RPMI7951 (cell line): Measurements from ENCODE around the gene CARS1. TPM values are rescaled to one million over a fixed set of nuclear protein-coding genes. Genes with fewer than 3 reads are reported as not detected.
A peak's percentile ranks its signal among the peaks of the same experiment; 100 is the strongest.
"Not testable (repeated sequence)": the region's sequence is repeated elsewhere in the genome, so short reads cannot be mapped to it uniquely, and the experiment has no call there.

Experiments
- DNase-seq: peaks from one replicate; pipeline ENCODE4 v3.0.0-alpha.2; 2012; ENCODE audit warnings: low read depth
- total RNA-seq: library from RNA; depleted of rRNA; stranded (reverse); fragments of >200 nt; shearing (Covaris generic); gene quantifications from 2 replicates; pipeline ENCODE4 v1.2.3, GENCODE V29; 2014

The CARS1 gene
- total RNA-seq, 1 experiment from 2014 or later = 50.8 TPM

DNA sequence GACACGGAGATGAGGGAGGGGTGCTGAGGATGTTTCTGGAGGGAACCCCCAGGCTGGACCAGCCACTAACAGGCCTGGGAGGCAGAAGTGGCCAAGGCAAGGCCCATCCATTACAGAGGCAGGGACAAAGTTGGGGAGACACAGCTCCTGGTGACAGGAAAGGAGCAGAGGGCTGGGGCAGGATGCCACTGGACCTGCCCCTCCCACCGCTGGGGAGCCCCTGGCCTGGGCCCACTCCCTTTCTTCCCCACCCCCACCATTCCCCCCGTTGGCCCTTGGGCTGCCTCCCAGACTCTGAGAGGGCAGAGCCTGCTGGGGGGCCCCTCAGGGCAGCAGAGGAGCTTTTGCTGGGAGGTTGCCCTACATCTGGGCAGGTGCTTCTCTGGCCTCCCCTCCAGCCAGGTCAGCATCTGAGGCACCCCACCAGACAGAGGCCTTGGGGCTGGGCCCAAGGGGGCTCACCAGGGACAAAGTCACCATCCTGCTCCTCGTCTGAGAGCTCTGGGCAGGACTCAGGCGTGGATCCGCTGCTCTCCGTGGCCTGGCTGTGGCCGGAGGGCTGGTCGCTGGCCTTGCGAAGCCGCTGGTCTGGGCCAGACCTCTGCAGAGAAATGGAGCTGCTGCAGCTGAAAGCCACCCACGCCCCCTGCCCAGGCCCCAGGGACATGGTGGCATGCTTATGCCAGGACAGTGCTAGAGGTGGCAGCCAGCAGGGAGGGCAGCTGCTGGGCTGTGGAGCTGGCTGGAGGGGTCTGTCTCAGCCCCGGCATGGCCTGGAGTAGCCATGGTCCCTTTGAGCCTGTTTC, 33.1 kb upstream of the CARS1 start:
- no peak for DNase-seq

DNA sequence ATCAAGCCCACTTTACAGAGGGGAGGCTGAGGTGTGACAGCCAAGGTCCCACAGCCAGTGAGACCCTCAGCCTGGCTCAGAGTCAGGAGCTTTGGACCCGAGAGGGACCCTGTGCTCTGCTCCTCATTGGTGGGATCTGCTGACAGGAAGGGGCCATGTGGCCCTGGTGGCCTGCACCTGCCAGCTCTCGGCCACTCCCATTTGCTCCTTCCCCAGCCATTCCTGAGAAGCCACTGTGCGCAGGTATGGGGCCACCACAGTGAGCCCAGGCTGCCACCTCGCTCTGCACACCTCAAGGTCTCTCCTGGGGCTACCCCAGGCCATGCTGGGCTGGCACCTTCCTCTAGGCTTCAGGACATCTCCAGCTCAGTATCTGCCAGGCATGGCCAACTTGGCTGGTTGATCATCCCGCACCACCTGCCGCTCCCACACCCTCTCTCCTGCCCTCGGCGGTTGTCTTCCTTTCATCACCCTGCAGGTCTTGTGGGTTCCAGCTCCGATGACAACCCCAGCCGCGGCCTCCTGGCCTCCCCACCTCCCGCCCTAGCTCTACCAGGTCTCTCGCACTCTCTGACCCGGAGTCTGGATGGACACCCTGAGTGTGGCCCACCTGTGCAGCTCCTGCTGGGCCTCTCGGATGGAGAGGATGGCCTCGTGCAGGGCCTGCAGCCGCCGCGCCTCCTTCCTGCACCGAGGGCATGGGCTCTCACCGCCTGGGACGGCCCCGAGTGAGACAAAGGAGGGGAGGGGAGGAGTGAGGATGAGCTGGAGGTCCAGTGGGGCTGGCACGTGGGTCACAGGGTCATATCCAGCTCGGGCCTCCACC, 32.2 kb upstream of the CARS1 start:
- no peak for DNase-seq

DNA sequence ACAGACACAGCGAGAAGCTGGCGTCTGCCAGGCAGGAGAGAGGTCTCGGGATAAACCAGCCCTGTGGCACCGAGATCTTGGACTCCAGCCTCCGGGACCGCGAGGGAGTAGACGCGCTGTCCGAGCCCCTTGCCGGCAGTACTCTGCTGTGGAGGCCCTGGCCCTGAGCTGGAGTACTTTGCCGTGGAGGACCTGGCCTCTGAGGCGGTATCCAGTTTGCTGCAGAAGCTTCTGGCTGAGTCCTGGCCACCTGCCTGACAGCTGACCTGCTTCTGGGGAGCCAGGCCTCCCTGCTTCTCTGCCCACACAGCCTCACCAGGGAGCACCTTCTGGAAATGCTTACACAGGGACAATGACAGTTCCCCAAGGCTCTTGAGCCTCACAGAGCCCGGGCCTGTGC, 31.6 kb upstream of the CARS1 start:
- DNase-seq = peak; percentile 19

DNA sequence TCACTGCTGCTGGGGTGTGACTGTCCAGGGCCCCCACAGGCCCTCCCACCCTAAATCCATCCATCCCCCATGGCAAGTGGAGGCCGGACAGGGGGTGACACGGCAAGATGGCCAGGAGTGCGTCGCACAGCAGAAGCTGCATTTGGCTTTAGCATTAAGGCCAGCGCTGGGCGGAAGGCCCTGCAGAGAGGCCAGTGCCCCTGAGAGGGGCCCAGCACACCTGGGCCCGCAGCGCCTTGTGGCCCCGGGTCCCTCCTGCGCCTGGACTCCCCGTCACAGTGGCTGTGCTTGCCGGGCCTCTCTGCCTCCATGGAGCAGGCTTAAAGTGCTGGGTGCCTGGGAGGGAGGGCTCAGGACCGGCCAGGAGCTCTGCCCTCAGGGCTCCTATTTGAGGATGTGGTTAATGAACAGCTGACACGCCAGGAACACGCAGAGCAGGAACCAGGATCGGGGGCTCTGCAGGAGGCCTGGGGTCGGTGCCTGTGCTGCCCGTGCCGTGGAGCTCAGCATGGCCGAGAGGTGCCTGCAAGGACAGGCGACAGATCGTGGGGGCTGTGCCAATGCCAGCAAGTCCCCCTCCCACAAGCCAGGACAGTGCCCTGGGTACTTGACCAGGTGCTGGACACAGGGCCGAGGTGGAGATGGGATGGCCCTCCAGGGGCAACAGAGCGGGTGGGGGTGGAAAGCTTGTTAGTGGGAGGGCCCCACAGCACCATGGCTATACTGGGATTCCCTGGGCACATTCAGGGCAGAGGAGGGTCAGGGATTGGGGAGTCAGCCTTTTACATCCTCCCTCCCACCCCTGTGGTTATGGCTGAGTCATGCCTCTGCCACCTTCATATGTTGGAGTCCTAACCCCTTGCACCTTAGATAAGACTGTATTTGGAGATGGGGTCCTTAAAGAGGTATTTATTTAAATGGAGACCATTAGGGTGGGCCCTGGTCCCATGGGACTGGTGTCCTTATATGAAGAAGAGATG, 30.9 kb upstream of the CARS1 start:
- peak; percentile 78 for DNase-seq

DNA sequence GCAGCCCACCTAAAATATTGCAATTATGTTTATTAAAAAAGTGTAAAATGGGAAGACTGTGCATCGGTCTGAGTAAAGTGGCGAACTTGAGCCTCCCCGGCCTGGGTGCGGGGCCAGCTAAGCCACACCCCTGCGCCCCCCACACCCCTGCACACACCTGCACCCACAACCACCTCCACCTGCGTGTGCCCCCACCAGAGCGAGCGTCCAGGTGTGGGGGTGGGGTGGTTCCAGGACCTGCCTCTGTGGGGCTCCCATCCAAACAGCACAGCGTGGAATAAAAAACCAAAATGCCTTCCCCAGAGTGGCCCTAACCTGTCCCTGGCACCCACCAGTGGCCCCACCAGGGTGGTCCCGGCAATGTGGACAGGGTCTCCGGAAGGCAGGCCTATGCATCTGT, 30.1 kb upstream of the CARS1 start:
- no peak for DNase-seq

DNA sequence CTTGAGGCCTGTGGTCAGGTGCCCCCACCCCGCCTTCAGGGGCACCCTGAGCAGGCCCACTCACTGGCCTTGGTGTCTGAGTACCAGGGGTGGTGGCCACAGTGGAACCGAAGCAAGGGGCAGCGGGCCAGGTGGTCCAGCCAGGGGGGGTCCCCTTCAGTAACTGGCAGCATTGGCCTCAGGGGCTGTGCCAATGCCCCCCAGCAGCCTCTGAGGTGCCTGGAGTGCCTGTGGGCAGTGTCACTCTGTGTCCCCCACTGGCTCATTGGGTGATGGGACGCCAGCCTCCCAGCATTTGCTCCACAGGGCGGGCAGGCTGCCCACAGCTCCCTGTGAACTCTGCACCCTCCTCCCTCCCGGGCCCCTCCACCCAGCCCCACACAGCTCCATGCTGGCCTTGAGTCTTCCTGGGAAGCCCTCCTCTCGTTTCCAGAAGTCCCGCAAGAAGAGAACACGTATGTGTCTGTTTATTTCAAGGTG, 29.5 kb upstream of the CARS1 start:
- DNase-seq = no peak

DNA sequence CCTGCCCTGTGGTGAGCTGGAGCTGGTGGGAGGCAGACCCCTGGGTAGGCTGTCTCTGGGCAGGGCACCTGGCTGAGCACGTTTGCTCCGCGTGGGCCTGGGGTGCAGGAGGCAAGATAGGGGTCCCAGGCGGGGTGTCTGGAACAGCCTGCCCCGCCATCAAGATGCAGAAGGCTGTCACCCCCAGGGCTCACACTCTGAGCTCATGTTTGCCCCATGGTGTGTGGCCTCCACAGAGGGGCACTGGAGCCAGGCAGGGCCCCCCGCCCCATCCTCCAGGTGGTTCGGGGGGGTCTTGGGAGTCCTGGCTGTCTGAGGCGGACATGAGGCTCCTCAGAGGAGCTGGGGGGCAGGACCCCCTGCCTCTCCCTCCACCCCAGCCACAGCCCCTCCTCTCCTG, 28.9 kb upstream of the CARS1 start:
- DNase-seq = no peak

DNA sequence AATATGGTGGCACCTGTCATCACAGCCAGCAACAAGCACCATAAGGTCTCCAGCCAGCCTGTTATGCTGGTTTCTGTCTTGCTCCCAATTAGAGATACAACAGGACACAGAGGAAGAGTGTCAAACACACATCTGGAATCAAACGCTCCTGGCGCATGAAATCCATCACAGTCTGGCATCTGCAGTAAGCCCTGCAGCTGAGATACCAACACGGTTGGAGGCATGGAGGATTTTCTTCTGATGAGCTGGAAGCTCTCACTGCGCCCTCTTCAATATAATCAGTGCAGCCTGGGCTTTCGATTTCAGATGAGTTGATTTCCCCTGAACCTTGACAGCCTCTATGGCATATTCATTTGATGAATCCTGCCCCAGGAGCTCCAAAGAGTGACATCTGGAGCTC, 27.8 kb upstream of the CARS1 start:
- peak; percentile 42 for DNase-seq

DNA sequence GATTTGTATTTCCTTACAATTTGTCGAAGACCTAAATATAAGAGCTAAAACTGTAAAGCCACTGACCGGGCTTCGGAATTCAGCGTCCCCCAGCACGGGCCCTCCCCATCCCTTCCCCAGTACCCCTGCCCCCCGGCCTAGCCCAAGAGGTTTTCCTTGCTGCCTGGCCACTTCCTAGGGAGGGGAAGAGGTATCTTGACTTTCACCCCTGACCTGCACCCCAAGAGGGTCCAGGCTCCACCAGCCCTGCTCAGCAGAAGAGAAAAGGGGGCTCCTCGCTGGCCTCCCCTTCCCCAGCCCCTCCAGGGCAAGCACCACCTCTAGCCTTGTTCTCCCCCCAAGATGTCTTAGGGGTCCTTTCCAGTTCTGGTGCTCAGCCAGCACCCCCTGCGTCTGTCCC, 26.1 kb upstream of the CARS1 start:
- no peak for DNase-seq

DNA sequence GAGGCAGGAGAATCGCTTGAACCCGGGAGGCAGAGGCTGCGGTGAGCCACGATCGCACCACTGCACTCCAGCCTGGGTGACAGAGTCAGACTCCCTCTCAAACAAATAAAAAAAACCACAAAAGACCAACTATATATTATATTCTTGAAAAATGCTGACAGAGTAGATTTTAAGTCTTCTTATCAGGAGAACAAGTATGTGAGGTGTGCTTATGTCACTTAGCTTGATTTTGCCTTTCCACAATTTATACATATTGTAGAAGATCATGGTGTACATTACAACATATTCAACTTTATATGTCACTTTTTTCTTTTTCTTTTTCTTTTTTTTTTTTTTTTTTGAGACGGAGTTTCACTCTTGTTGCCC, 24.1 kb upstream of the CARS1 start:
- DNase-seq = no peak

DNA sequence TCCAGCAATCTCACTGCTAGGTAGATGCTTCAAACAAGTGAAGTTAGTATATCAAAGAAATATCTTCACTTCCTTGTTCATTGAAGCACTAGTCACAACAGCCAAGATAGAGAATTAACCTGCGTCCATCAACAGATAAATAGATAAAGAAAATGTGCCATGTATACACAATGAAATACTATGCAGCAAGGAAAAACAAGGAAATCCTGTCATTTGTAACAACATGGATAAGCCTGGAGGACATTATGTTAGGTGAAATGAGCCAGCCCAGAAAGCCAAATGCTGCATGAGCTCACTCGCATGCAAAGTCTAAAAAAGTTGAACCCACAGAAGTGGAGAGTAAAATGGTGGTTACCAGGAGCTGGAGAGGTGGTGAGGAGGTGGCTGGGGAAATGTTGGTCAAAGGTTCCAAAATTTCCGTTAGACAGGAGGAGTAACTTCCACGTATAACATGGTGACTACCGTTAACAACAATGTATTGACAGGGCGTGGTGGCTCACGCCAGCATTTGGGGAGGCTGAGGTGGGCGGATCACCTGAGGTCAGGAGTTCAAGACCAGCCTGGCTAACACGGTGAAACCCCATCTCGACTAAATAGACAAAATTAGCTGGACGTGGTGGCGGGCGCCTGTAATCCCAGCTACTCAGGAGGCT, 23.6 kb upstream of the CARS1 start:
- no peak for DNase-seq

DNA sequence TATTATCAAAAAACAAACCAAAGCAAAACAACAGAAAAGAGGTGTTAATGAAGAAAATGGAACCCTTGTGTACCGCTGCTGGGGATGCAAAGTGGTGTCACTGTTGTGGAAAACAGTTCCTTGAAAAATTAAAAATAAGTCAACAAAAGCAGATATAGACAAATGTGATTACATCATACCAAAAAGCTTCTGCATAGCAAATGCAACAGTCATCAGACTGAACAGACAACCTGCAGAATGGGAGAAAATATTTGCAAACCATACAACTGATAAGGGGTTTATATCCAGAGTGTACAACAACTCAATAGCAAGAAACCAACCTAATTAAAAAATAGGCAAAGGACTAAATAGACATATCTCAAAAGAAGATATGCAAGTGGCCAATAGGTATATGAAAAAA, 22.9 kb upstream of the CARS1 start:
- no peak for DNase-seq

DNA sequence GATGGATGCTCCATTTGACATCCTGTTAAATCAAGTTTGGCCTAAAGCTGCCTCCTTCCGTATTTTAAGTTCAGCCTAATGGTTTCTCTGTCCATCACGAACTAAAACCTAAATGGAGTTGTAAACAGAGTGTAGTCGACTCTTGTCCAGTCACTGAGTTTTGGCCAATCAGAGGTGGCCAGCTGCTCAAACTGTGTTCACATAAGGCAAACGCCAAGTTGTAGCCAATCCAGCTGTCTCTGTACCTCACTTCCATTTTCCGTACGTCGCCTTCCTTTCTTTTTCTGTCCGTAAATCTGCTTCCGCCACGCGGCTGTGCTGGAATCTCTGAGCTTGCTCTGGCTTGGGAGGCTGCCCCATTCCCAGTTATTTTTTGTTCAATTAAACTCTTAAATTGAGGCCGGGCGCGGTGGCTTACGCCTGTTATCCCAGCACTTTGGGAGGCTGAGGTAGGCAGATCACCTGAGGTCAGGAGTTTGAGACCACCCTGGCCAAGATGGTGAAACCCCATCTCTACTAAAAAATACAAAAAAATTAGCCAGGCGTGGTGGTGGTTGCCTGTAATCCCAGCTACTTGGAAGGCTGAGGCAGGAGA, 20.7 kb upstream of the CARS1 start:
- DNase-seq = no peak

DNA sequence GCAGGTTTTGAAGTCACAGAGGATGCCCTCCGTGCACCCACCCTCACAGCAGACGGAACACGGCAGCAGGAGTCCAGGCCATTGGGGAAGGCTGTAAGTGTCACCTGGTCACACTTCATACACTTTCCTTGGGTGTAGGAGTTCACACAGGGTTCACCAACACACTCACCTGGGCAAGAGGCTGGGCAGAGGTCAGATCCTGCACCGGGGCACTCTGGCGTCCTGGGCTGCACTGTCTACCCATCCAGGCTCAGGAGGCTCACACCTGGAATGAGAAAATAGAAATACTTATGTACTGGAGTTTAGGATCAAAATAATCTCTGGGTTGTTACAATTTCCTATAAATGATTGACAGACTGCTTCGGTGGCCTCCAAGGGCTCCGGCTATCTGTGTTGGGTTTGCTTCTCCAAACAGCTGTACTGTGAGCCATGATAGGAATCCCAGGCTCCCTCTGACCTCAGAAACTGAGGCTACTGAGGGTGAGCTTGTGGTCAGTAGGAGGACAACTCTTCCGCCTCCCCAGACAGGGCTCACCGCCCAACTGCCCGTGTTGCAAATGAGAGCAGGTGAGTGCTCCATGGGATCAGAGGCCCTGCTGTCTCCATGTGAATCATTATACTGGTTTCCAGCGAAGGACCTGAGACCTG, 20.1 kb upstream of the CARS1 start:
- no peak for DNase-seq

DNA sequence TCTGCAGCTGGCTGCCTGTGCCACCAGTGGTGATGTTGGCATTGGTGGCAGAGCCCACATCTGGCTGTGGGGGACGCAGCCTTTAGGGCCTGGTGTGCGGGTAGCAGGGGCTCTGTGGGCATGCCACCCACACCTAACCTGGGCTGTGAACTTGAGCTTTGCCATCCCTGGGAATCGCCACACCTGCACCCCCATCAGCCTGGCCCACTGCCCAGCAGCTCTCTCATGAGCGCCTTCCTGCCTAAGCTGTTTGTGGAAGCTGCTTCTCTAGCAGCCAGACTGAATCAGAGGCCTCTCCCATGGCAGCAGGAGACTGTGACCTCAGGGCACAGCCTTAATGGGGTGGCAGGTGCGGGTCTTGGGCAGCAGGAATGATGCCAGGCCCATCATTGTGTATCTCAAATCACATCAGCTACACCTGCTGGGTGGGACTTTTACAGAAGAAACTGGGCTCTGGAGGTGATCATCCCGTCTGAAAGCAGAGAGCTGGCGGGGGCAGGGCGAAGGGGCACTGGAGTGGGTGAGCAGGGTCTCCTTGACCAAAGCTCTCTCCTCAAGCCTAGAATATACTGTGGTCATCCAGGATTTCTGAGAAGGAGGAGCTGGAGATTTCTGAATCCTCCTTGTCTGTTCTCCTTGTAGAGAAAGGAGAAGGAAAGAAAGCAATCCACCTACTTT, 17.8 kb upstream of the CARS1 start:
- DNase-seq = no peak

DNA sequence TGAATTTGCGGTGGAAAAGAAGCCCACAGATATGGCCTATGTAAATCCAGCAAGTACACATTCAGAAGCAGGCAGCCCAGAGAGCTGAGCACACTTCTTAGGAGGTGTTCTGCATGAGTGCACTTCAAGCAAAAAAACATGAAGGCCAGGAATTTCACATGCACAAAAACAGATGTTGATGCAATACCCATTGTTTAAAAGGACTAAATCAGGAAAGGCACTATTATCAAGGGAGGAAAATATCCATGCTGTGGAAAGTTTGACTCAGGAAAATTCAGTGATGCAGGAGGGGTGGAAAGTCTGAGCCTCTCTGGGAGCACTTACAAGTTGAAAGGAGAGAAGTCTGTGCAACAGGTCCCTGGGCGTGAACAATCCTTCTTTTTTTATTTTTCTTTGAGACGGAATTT, 15.8 kb upstream of the CARS1 start:
- DNase-seq = peak; percentile 87

DNA sequence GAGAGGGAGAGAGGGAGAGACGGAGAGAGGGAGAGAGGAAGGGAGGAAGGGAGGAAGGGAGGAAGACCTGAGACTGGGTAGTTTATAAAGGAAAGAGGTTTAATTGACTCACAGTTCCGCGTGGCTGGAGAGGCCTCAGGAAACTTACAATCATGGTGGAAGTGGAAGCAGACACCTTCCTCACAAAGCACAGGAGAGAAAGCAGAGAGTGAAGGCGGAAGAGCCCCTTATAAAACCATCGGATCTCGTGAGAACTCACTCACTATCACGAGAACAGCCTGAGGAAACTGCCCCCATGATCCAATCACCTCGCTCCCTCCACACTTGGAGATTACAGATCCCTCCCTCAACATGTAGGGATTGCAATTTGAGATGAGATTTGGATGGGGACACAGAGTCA, 12.2 kb upstream of the CARS1 start:
- no peak for DNase-seq

DNA sequence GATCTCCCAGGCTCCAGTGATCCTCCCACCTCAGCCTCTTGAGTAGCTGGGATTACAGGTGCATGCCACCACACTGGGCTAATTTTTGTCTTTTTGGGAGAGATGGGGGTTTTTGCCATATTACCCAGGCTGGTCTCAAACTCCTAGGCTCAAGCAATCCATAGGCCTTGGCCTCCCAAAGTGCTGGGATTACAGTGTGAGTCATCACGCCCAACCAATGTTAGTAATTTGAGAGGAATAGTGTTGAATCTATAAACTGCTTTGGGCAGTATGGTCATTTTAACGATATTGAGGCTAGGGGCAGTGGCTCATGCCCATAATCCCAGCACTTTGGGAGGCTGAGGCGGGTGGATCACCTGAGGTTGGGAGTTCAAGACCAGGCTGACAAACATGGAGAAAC, 9.1 kb upstream of the CARS1 start:
- DNase-seq = peak; percentile 59

DNA sequence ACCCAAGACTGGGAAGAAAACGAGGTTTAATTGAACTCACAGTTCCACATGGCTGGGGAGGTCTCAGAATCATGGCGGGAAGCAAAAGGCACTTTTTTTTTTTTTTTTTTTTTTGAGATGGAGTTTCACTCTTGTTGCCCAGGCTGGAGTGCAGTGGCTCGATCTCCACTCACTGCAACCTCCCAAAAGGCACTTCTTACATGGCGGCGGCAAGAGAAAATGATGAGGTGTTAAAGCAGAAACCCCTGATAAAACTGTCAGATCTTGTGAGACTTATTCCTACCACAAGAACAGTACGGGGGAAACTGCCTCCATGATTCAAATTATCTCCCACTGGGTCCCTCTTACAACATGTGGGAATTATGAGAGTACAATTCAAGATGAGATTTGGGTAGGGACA, 7.5 kb upstream of the CARS1 start:
- DNase-seq = not testable (repeated sequence)

DNA sequence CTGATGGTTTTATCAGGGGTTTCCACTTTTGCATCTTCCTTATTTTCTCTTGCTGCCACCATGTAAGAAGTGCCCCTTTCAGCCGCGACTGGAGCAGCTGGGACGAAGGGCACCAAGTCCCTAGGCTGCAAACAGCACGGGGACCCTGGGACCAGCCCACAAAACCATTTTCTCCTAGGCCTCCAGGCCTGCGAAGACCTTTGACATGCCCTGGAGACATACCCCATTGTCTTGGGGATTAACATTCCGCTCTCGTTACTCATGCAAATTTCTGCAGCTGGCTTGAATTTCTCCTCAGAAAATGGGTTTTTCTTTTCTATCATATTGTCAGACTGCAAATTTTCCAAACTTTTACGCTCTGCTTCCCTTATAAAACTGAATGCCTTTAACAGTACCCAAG, 6.7 kb upstream of the CARS1 start:
- DNase-seq = peak; percentile 80
